ENCODE results near the gene SDK2.

SDK2 gene

DNA sequence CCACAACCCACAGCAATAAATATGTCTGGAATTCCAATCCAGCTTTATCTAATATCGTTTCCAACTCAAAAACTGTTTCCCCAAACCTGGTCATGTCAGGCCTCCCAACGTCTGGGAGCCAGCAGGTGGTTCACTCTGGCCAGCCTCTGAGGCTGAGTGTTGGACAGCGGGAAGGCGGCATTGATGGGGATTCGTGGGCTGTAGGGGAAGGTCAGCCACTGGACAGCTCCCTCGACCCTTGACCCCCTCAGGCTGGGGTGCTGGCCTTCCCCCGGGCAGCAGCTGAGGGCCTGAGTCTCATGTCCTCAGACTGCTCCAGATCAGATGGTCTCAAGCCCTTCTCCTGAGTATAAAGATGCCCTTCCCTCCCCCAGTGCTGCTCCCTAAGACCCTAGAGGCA lies 50.2 kb downstream of the SDK2 start:
- DNase-seq (ENCODE audit: low read depth in 1 of 2, low spot score in 1 of 2): peak in 1 of 2 experiments; percentile 18
- in situ Hi-C loops (cut with HindIII; ENCODE audit: low pct_unique_long_range_greater_than_20kb, low sequenced_read_pairs): no loop called here
- TF ChIP-seq JUND (IDR thresholded peaks at IDR 0.05; ENCODE audit: low read depth): no peak

DNA sequence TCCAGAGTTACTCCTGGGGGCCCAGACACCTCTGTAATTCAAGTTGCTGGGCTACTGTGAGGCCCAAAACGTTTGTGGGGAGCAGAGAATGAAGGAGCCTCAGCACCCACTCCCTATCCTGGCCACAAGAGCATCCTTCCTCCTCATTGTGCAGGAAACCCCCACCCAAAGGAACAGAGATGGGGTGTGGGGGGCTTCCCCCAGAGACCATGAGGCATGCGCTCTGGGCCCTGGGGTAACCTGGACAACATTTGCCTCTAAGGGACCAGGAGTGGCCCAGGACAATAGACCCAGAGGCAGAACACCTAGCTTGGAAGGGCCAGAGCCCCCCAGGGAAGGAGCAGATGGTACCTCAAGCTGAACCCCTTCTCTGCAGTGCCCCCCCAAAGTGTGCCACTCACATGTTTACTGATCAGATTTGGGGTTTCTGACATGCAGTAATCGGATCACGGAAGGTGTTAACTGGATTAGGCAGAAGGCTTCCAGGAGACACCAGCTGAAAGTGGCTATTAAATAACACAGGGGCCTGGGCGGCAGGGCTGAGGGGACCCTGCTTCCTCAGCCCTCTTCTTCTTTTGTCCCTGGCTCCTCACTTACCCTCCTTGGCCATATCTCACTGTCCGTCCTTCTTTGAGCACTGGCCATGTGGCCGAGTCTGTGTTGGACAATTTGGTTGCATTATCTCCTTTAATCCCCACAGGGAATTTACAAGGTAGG lies 50.8 kb downstream of the SDK2 start:
- DNase-seq (ENCODE audit: low read depth in 1 of 2, low spot score in 1 of 2): no peak
- in situ Hi-C loops (cut with HindIII; ENCODE audit: low pct_unique_long_range_greater_than_20kb, low sequenced_read_pairs): no loop called here

DNA sequence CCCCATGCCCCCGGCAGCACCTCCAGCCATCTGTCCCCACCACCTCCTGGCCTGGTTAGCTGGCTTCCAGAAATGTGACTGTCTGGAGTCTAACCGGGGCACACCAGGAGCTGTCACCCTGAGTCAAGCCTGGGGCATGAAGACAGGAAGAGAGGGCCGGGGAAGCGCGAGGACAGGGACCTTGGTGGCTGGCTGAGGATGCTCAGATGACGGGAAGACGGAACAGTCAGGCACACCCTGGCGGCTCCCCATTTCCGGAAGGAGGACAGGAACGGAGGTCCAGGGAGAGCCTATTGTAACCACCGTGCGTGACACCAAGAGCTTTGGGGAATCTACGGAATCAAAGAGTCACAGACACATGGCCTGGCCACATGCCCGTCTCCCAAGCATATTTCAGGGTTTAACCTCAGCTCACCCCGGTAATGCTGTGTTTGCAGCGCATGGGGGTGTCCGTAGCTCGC lies 51.7 kb downstream of the SDK2 start:
- no peak for DNase-seq (ENCODE audit: low read depth in 1 of 2, low spot score in 1 of 2)
- TF ChIP-seq JUND (IDR thresholded peaks at IDR 0.05; ENCODE audit: low read depth): no peak
- in situ Hi-C loops (cut with HindIII; ENCODE audit: low pct_unique_long_range_greater_than_20kb, low sequenced_read_pairs): no loop called here

More for the DNA sequence above, 50.8 kb downstream of the SDK2 start:
- no peak for TF ChIP-seq JUND (IDR thresholded peaks at IDR 0.05; ENCODE audit: low read depth)

DNA sequence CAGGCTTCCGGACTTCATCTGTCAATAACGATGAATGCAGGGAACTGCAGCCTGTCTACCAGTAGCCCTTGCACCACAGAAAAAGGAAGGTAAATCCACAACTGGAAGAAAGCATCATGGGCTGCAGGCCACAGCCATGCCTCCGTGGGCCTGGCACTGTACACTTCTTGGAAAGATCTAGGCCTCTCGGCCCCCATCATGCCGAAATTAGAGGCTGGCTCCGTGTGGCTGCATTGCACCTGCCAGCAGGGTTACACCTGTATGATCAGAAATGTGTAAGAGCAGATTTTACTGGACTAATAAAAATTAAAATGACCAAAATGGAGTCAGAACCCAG lies 52.2 kb downstream of the SDK2 start:
- in situ Hi-C loops (cut with HindIII; ENCODE audit: low pct_unique_long_range_greater_than_20kb, low sequenced_read_pairs): no loop called here
- TF ChIP-seq JUND (IDR thresholded peaks at IDR 0.05; ENCODE audit: low read depth): no peak
- no peak for DNase-seq (ENCODE audit: low read depth in 1 of 2, low spot score in 1 of 2)

DNA sequence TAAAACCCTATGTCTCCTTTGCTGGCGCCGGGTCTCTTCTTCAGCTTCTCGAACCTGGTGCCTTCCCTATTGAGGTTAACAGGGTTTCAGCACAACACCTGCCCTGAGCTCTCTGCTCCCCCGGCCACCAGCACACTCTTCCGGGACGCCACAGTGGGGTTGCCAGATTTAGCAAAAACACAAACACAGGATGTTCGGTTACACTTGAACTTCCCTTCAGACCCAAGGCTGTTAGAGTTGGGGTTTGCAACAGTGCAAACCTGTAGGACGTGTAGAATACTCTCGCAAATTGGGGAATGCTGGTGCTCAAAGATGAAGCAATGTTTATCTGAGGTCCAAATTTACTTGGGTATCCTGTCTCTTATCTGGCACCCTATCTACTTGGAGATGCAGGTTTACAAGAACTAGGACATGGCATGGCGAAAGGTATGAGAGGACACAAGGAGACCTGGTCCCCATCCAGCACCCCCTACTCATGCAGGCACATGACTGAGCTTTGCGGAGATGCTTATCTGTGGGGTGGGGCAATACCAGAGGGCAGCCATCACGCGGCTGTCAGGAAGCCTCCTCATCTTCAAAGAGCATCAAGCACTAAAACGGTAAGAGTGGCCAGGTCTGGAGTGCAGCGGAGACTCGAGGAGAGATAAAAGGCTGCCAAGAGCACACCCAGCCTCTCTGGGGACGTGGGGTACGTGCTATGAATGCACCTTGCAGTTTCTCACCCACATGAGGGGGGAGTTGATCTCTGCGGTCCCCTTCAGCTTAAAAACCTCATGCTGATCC lies 52.8 kb downstream of the SDK2 start:
- in situ Hi-C loops (cut with HindIII; ENCODE audit: low pct_unique_long_range_greater_than_20kb, low sequenced_read_pairs): no loop called here
- no peak for TF ChIP-seq JUND (IDR thresholded peaks at IDR 0.05; ENCODE audit: low read depth)
- no peak for DNase-seq (ENCODE audit: low read depth in 1 of 2, low spot score in 1 of 2)

DNA sequence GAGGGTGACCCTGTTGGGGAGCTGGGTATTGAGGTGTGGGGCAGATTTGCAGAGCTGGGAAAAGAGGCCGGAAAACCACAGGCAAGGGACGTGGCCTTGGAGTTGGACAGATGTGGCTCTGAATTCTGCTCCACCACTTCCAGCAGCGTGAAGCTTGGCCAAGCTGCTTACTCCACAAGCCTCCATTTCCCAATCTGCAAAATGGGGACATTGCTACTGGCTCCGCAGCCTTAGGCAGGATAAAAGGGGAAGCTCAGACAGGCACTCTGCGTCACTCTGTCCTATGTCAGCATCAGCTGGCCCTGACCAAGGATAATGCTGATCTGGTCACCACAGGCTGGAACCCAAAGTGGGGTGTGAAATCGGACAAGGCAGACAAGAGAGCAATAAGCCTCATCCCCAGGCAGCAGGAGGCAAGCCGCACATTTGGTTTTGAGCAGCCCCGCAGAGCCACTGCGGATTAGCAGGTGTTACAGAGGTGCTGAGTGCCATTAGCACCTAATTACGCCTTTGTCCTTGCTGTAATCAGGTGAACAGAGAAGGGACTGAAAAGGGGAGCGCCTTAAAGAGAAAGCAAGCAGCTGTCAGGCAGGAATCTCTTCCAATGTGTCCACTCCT lies 54.8 kb downstream of the SDK2 start:
- TF ChIP-seq JUND (IDR thresholded peaks at IDR 0.05; ENCODE audit: low read depth): no peak
- in situ Hi-C loops (cut with HindIII; ENCODE audit: low pct_unique_long_range_greater_than_20kb, low sequenced_read_pairs): no loop called here
- DNase-seq (ENCODE audit: low read depth in 1 of 2, low spot score in 1 of 2): no peak

DNA sequence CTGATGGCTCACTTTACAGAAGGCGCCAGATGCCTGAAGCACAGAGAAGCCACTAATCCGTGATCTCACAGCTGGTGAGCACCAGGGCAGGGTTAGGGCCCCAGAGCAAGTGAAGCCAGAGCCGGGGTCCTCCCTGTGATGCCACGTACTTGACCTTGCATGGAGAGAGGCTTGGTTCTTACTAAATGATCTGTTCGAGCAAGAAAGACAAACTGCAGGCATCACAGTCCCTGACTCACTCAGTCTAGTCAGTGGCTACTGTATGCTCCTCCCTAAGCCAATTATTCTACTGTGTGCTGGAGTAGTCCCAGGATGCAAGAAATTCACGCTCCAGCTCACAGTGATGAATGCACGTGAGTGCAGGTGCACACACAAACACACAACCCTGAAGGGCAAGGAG lies 55.4 kb downstream of the SDK2 start:
- in situ Hi-C loops (cut with HindIII; ENCODE audit: low pct_unique_long_range_greater_than_20kb, low sequenced_read_pairs): no loop called here
- no peak for DNase-seq (ENCODE audit: low read depth in 1 of 2, low spot score in 1 of 2)
- no peak for TF ChIP-seq JUND (IDR thresholded peaks at IDR 0.05; ENCODE audit: low read depth)

DNA sequence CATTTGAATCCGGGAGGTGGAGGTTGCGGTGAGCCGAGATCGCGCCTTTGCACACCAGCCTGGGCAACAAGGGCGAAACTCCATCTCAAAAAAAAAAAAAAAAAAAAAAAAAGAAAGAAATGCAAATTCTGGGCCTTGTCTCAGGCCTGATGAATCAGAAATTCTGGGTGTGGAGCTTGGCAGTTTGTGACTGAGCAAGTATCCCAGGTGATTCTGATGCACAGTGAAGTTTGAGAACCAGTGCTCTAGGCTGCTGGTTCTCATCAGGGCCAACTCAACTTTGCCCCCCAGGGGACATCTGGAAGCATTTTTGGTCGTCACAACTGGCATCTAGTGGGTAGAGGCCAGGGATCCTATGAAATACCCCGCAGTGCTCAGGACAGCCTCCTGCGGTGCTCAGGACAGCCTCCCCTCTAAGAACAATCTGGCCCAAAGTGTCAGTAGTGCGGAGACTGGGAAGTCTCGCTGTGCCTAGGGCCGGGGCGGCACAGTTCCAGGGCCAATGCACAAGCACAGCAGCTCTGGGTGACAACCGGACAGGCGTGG lies 55.9 kb downstream of the SDK2 start:
- in situ Hi-C loops (cut with HindIII; ENCODE audit: low pct_unique_long_range_greater_than_20kb, low sequenced_read_pairs): no loop called here
- no peak for DNase-seq (ENCODE audit: low read depth in 1 of 2, low spot score in 1 of 2)
- TF ChIP-seq JUND (IDR thresholded peaks at IDR 0.05; ENCODE audit: low read depth): no peak

DNA sequence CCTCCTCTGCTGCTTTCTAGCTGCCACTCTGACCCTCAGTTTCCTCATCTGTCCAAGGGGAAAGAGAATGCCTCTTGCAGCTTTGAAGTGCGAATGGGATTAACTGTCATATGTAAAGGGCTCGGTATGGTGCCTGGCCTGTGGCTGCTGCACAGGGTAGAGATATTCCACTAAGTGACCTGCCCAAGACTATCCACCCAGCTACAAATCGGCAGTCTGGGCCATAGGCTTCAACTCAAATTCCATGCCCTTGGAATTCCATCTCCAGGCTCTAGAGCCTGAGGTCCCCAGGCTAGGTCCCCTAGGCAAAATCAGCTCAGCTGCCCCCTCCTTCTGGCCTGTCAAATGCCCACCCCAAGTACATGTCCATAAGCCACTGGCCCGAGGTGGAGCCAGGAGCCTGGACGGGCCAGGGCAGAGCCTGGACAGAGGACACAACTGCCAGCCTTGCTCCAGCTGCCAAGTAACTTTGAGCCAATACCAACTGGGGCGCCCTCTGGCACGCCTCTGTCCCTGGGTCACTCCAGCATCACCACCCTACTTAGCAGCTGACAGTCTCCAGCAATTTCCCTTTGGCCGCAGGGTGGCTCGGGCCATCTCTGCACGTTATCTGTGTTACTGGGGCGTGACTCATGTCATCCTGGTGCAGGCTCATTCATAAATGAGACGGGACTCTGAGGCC lies 57.2 kb downstream of the SDK2 start:
- no peak for DNase-seq (ENCODE audit: low read depth in 1 of 2, low spot score in 1 of 2)
- in situ Hi-C loops (cut with HindIII; ENCODE audit: low pct_unique_long_range_greater_than_20kb, low sequenced_read_pairs): no loop called here
- no peak for TF ChIP-seq JUND (IDR thresholded peaks at IDR 0.05; ENCODE audit: low read depth)

DNA sequence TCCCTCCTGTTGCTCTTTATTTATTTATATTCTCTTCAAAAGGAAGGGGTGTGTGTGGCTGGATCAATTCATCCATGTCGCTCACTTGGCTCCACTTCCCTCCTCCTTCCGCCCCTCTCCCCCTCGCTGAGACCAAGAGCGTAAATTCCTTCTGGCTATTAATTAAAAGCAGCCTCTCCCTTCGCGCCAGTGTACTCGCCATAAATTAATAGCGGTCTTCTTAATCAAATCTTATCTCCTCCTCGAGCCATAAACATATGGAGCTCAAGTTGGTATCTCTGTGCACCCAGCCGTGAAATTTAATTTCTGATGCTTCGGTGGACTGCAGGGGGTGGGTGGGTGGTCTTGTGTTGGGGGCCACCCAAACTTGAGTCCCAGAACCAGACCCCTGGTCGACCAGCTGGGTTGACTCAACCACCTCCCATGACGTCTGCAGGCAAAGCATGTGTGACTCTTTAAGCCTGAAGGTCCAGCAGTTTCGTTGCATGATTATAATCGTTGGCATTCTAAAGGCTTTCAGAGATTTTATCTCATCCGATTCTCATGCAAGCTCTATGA lies 57.9 kb downstream of the SDK2 start:
- in situ Hi-C loops (cut with HindIII; ENCODE audit: low pct_unique_long_range_greater_than_20kb, low sequenced_read_pairs): no loop called here
- no peak for TF ChIP-seq JUND (IDR thresholded peaks at IDR 0.05; ENCODE audit: low read depth)
- peak in 1 of 2 experiments; percentile 29 for DNase-seq (ENCODE audit: low read depth in 1 of 2, low spot score in 1 of 2)

DNA sequence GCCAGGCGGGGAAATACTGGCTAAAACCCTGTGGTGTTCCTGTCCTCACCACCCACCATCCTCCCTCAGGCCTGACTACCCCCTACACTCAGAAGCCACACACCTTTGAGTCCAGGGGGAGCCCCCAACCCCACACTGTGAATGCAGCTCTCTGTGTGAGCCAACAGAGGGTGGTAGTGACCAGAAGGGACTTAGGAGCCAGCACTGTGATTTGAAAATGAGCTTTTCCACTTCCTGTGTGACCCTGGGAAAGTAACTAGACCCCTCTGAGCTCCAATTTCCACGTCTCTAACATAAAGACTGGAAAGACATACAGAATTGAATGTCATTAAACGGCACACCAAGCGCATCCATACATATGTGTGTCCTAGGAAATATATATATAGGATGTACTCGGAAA lies 58.7 kb downstream of the SDK2 start:
- in situ Hi-C loops (cut with HindIII; ENCODE audit: low pct_unique_long_range_greater_than_20kb, low sequenced_read_pairs): no loop called here
- DNase-seq (ENCODE audit: low read depth in 1 of 2, low spot score in 1 of 2): no peak
- TF ChIP-seq JUND (IDR thresholded peaks at IDR 0.05; ENCODE audit: low read depth): no peak

DNA sequence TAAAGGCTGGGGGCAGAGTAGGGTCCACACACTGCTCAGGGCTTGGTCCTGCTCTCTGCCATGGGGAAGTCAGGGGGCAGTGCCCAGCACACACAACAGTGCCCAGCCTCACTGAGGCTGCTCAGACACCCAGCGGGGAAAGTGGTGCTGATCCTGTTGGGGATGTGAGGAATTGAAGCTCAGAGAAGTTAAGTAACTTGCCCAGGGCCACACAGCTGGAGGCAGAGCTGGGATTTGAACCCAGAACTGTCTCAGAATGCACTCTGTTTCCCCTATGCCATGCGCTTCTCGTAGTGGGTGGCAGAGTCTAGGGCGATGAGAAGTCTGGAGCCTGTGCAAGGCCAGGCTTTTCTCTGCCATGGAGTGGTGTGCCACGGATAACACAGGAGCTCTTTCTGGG lies 59.3 kb downstream of the SDK2 start:
- no peak for DNase-seq (ENCODE audit: low read depth in 1 of 2, low spot score in 1 of 2)
- in situ Hi-C loops (cut with HindIII; ENCODE audit: low pct_unique_long_range_greater_than_20kb, low sequenced_read_pairs): no loop called here
- TF ChIP-seq JUND (IDR thresholded peaks at IDR 0.05; ENCODE audit: low read depth): no peak
